CD8-positive, alpha-beta memory T cell (primary cell): ENCODE results near the gene LTN1. TPM values are rescaled to one million over a fixed set of nuclear protein-coding genes. Genes with fewer than 3 reads are reported as not detected.

Experiments
- CTCF ChIA-PET: fragments of 350-600 bp; sonication (Branson Sonifier 250); formaldehyde crosslinking; loops from one replicate; lab custom pipeline; 2021; ENCODE audit warnings: antibody characterized with exemption; lab: Charles Lee
- POLR2A ChIA-PET: fragments of 350-600 bp; sonication (Branson Sonifier 250); formaldehyde crosslinking; loops from one replicate; lab custom pipeline; 2021; ENCODE audit warnings: antibody characterized with exemption; lab: Charles Lee
- DNase-seq, 5 donors: peaks; one replicate each; pipeline versions ENCODE4 v3.0.0 to v3.0.0-alpha.2; 2020 to 2022; ENCODE audit warnings: mixed read lengths in 1 of 5
- H3K27ac ChIP-seq: one replicate; pipeline ENCODE4 v1.7.0; 2013; ENCODE audit warnings: low read depth, mild to moderate bottlenecking, low read length, moderate library complexity
- H3K27me3 ChIP-seq: 2 replicates; pipeline ENCODE4 v1.7.0; 2013; ENCODE audit warnings: low read length, mild to moderate bottlenecking; ENCODE audit not compliant: insufficient read depth, poor library complexity, severe bottlenecking
- H3K36me3 ChIP-seq: 2 replicates; pipeline ENCODE4 v1.7.0; 2013; ENCODE audit warnings: mild to moderate bottlenecking, low read length, moderate library complexity; ENCODE audit not compliant: insufficient read depth
- H3K4me1 ChIP-seq: 2 replicates; pipeline ENCODE4 v1.7.0; 2013; ENCODE audit warnings: mild to moderate bottlenecking, low read length, moderate library complexity; ENCODE audit not compliant: insufficient read depth
- H3K4me3 ChIP-seq: 2 replicates; pipeline ENCODE4 v1.7.0; 2013; ENCODE audit warnings: mild to moderate bottlenecking, low read length
- H3K9me3 ChIP-seq: 2 replicates; pipeline ENCODE4 v1.7.0; 2013; ENCODE audit warnings: mild to moderate bottlenecking, low read length
- H3K27ac Mint-ChIP-seq, 8 donors: one replicate each; pipeline ENCODE4 v1.8.0; 2020 to 2021; ENCODE audit warnings: mixed read lengths in 8 of 8, mild to moderate bottlenecking in 6 of 8, inconsistent platforms in 3 of 8, moderate library complexity in 3 of 8
- H3K27me3 Mint-ChIP-seq, 2 donors: one replicate each; pipeline ENCODE4 v1.8.0; 2020 to 2021; ENCODE audit warnings: mixed read lengths in 2 of 2, mild to moderate bottlenecking in 1 of 2, moderate library complexity in 1 of 2
- H3K36me3 Mint-ChIP-seq, 3 donors: one replicate each; pipeline ENCODE4 v1.8.0; 2020 to 2021; ENCODE audit warnings: mixed read lengths in 3 of 3, inconsistent platforms in 1 of 3, mild to moderate bottlenecking in 1 of 3
- H3K4me1 Mint-ChIP-seq, 3 donors: one replicate each; pipeline ENCODE4 v1.8.0; 2020 to 2021; ENCODE audit warnings: mixed read lengths in 3 of 3, inconsistent platforms in 1 of 3, mild to moderate bottlenecking in 1 of 3
- H3K4me3 Mint-ChIP-seq, 7 donors: one replicate each; pipeline ENCODE4 v1.8.0; 2020 to 2021; ENCODE audit warnings: mixed read lengths in 7 of 7, mild to moderate bottlenecking in 6 of 7, moderate library complexity in 4 of 7, inconsistent platforms in 2 of 7
- H3K9me3 Mint-ChIP-seq, 5 donors: one replicate each; pipeline ENCODE4 v1.8.0; 2020 to 2022; ENCODE audit warnings: mixed read lengths in 5 of 5, mild to moderate bottlenecking in 3 of 5, moderate library complexity in 2 of 5, inconsistent platforms in 1 of 5
- polyA plus RNA-seq: library from polyadenylated mRNA; unstranded; fragments of 300-500 nt; fragmentation: Illumina TruSeq; gene quantifications from one replicate; pipeline ENCODE4 v1.2.3, GENCODE V29; 2021
- total RNA-seq, 2 experiments: library from RNA; stranded (reverse); gene quantifications; one replicate each; pipeline ENCODE4 v1.2.3, GENCODE V29; 2021

The LTN1 gene
- total and polyA plus RNA-seq, 3 experiments from 2014 or later, result 15.7 to 23.2 (median 22.1) TPM

GRCh38 chr21:28885853-28886177 lies 106.9 kb downstream of the LTN1 start:
- Mint-ChIP-seq H3K9me3 (no peaks in the 10 kb centered on the region), H3K27ac (peak overlapping the region; percentile 61 to 99 (median 96)), H3K36me3 (peaks cover 4 to 21% (median 6%) of the 10 kb centered on the region in 3 donors), H3K4me1 (peaks cover 19 to 24% (median 21%) of the 10 kb centered on the region in 3 donors), H3K27me3 (peaks cover 1 to 11% of the 10 kb centered on the region in 2 donors), H3K4me3 (peak overlapping the region in 2 of 7 donors; percentile 87 to 98)
- POLR2A ChIA-PET, result no interaction called here
- H3K4me1 ChIP-seq, result peaks cover 19% of the 10 kb centered on the region
- peak overlapping the region; percentile 83 for H3K27ac ChIP-seq
- CTCF ChIA-PET, result no interaction called here
- H3K36me3 ChIP-seq, result peaks cover 16% of the 10 kb centered on the region
- DNase-seq, result no peak
- H3K9me3 ChIP-seq, result no peaks in the 10 kb centered on the region
- no peaks in the 10 kb centered on the region for H3K27me3 ChIP-seq
- H3K4me3 ChIP-seq, result no peak overlapping the region

- Histone ChIP-seq H3K4me3 (peak overlapping the region; percentile 87), H3K36me3 (peaks cover 16% of the 10 kb centered on the region), H3K4me1 (peaks cover 19% of the 10 kb centered on the region), H3K27me3 (no peaks in the 10 kb centered on the region), H3K9me3 (no peaks in the 10 kb centered on the region), H3K27ac (peak overlapping the region; percentile 83)
- peak overlapping the region; percentile 87 to 98 (median 94) for H3K4me3 Mint-ChIP-seq
- H3K4me1 Mint-ChIP-seq, result peaks cover 19 to 24% (median 21%) of the 10 kb centered on the region in 3 donors
- peaks cover 0 to 7% of the 10 kb centered on the region in 2 donors for H3K27me3 Mint-ChIP-seq
- peaks cover 5 to 23% (median 6%) of the 10 kb centered on the region in 3 donors for H3K36me3 Mint-ChIP-seq
- ChIA-PET CTCF (interaction anchor here (0.9 to 1.8 kb wide), 4 partner anchors 42 to 106 kb away, joined by 3 to 5 read pairs (median 4); no protein-coding TSS in a partner anchor), POLR2A (interaction anchor here (1.0 to 1.3 kb wide), 2 partner anchors 53 to 117 kb away, joined by 5 to 6 read pairs; no protein-coding TSS in a partner anchor)
- H3K9me3 Mint-ChIP-seq, result no peaks in the 10 kb centered on the region
- peak; percentile 82 to 95 (median 93) for DNase-seq
- H3K27ac Mint-ChIP-seq, result peak overlapping the region; percentile 96 to 99 (median 98)
Observed at GRCh38 chr21:28884976-28885852, 107.5 kb downstream of the LTN1 start.

GRCh38 chr21:28884481-28884880 lies 108.2 kb downstream of the LTN1 start:
- POLR2A ChIA-PET, result interaction anchor here (1.0 to 1.3 kb wide), 2 partner anchors 52 to 118 kb away, joined by 5 to 6 read pairs; no protein-coding TSS in a partner anchor
- peak overlapping the region; percentile 87 for H3K4me3 ChIP-seq
- DNase-seq, result no peak
- H3K27ac ChIP-seq, result peak overlapping the region; percentile 83
- Mint-ChIP-seq H3K36me3 (peaks cover 5 to 26% (median 6%) of the 10 kb centered on the region in 3 donors), H3K4me1 (peaks cover 19 to 24% (median 21%) of the 10 kb centered on the region in 3 donors), H3K27ac (peak overlapping the region; percentile 96 to 99 (median 98)), H3K9me3 (no peaks in the 10 kb centered on the region), H3K27me3 (peaks cover 0 to 3% of the 10 kb centered on the region in 2 donors), H3K4me3 (peak overlapping the region; percentile 87 to 98 (median 94))
- no peaks in the 10 kb centered on the region for H3K9me3 ChIP-seq
- peaks cover 19% of the 10 kb centered on the region for H3K4me1 ChIP-seq
- H3K36me3 ChIP-seq, result peaks cover 16% of the 10 kb centered on the region
- CTCF ChIA-PET, result interaction anchor here (0.9 to 1.8 kb wide), 7 partner anchors 12 to 106 kb away, joined by 3 to 5 read pairs (median 3); no protein-coding TSS in a partner anchor
- no peaks in the 10 kb centered on the region for H3K27me3 ChIP-seq

- peak overlapping the region; percentile 83 for H3K27ac ChIP-seq
- peaks cover 19% of the 10 kb centered on the region for H3K4me1 ChIP-seq
- H3K4me3 ChIP-seq, result no peak overlapping the region
- Mint-ChIP-seq H3K27me3 (peaks cover 0 to 3% of the 10 kb centered on the region in 2 donors), H3K27ac (peak overlapping the region; percentile 12 to 98 (median 96)), H3K9me3 (no peaks in the 10 kb centered on the region), H3K36me3 (peaks cover 5 to 28% (median 6%) of the 10 kb centered on the region in 3 donors), H3K4me3 (peak overlapping the region; percentile 54 to 98 (median 93)), H3K4me1 (peaks cover 19 to 24% (median 21%) of the 10 kb centered on the region in 3 donors)
- H3K36me3 ChIP-seq, result peaks cover 16% of the 10 kb centered on the region
- ChIA-PET CTCF (interaction anchor here (0.9 to 1.8 kb wide), 7 partner anchors 11 to 107 kb away, joined by 3 to 5 read pairs (median 3); no protein-coding TSS in a partner anchor), POLR2A (interaction anchor here (1.3 kb wide), 1 partner anchor 52 kb away, joined by 6 read pairs; no protein-coding TSS in a partner anchor)
- no peak for DNase-seq
- no peaks in the 10 kb centered on the region for H3K9me3 ChIP-seq
- H3K27me3 ChIP-seq, result no peaks in the 10 kb centered on the region
Observed at GRCh38 chr21:28883931-28884330, 108.7 kb downstream of the LTN1 start.

- H3K27ac ChIP-seq, result no peak overlapping the region
- no peak for DNase-seq
- POLR2A ChIA-PET, result no interaction called here
- peaks cover 16% of the 10 kb centered on the region for H3K36me3 ChIP-seq
- Mint-ChIP-seq H3K27ac (no peak overlapping the region), H3K4me1 (peaks cover 19 to 24% (median 21%) of the 10 kb centered on the region in 3 donors), H3K4me3 (no peak overlapping the region), H3K9me3 (no peaks in the 10 kb centered on the region), H3K27me3 (peaks cover 0 to 3% of the 10 kb centered on the region in 2 donors), H3K36me3 (peaks cover 6 to 35% (median 8%) of the 10 kb centered on the region in 3 donors)
- CTCF ChIA-PET, result no interaction called here
- no peaks in the 10 kb centered on the region for H3K27me3 ChIP-seq
- no peaks in the 10 kb centered on the region for H3K9me3 ChIP-seq
- no peak overlapping the region for H3K4me3 ChIP-seq
- peaks cover 19% of the 10 kb centered on the region for H3K4me1 ChIP-seq
Observed at GRCh38 chr21:28882345-28882744, 110.3 kb downstream of the LTN1 start.

Other genes starting within 250 kb of the LTN1 start
- gene RWDD2B, start 26.5 kb upstream of the LTN1 start, total RNA-seq, result 10 to 100 TPM; 19.1 to 19.9 TPM
- gene RWDD2B, start 26.5 kb upstream of the LTN1 start, polyA plus RNA-seq, result 12.1 TPM
- gene USP16, start 31.8 kb upstream of the LTN1 start, total RNA-seq, result 10 to 100 TPM; 55.7 to 55.9 TPM
- gene USP16, start 31.8 kb upstream of the LTN1 start, polyA plus RNA-seq, result 32.5 TPM
- gene CCT8, start 80.8 kb upstream of the LTN1 start, total RNA-seq, result 100 to 1,000 TPM; 401 to 415 TPM
- gene CCT8, start 80.8 kb upstream of the LTN1 start, polyA plus RNA-seq, result 138 TPM
- 1 to 10 TPM; 4.2 to 4.6 TPM for gene MAP3K7CL, start 137.8 kb upstream of the LTN1 start, total RNA-seq
- 6.0 TPM for gene MAP3K7CL, start 137.8 kb upstream of the LTN1 start, polyA plus RNA-seq